CD4-positive, alpha-beta T cell treated with Interleukin-6 at 100 ng/mL for 8 hours (primary cell): ENCODE results near the gene LIPG.
A peak's percentile ranks its signal among the peaks of the same experiment; 100 is the strongest.
"Not testable (repeated sequence)": the region's sequence is repeated elsewhere in the genome, so short reads cannot be mapped to it uniquely, and the experiment has no call there.

ENCODE experiments used
- DNase-seq: peaks from one replicate; pipeline ENCODE4 v3.0.0-alpha.2; 2020; ENCODE audit warnings: mixed read lengths, low spot score

The LIPG gene

DNA sequence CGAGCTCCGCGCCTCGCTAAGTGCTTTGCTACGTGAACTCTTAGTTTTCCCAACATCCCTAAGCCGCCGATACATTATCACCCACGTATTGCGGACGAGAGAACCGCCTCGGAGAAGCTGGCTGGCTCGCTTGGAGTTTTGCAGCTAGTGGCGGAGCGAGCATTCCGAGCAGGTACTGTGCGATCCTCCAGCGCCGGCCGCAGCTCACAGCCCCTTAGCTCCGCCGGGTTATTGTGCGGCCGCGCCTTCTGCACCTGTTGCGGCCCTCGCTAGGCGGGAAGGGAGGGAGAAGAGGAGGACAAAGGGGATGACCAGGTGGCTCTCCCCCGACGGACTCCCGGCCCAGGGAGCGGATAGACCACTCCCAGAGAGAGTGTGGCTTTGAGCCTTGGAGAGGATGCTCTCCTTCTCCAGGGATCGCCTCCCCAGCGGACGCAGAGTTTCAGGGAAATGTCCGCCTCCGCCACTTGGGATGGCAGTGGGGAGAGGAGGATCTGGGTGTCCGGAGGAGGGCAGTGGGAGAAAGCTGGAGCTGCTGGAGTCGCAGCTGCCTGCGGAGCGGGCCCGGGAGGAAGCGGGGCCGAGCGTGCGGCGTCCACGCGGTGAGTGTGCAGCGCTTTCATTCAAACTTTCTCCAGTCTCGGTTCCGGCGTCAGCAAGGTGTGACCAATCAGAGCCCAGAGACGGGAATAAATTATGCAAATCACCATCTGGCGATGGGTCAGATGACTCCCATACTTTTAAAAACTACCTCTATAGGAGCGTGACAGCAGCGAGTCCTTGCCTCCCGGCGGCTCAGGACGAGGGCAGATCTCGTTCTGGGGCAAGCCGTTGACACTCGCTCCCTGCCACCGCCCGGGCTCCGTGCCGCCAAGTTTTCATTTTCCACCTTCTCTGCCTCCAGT lies at the start of gene LIPG:
LIPG (plus strand) TSS at position 769 of the 905 bp plus-strand sequence. CDS start 252 bp downstream, outside the sequence.
- peak; percentile 11 for DNase-seq

- not testable (repeated sequence) for DNase-seq
Observed at GRCh38 chr18:49512876-49513275, 49.0 kb upstream of the LIPG start.

- no peak for DNase-seq
Observed at GRCh38 chr18:49514577-49514976, 47.3 kb upstream of the LIPG start.

- DNase-seq: not testable (repeated sequence)
Observed at GRCh38 chr18:49515003-49515402, 46.9 kb upstream of the LIPG start.

DNA sequence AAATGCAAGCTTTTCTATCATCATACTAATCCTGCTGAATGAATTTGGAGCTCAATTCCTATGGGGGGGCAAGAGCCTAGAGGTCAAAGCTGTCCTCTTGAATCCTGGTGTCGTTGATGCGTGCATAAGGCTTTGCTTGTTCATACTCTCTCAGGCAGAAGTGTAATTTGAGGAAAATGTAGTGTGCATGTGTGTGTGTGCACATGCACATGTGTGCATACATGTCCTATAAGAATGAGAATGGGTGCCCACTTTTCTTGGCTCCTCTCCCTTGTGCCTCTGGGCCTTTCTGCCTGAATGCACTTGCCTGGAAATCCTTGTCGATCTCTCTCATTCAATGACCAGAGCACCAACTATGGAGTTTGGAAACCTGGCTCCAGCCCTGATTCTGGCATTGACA lies 46.3 kb upstream of the LIPG start:
- no peak for DNase-seq

DNA sequence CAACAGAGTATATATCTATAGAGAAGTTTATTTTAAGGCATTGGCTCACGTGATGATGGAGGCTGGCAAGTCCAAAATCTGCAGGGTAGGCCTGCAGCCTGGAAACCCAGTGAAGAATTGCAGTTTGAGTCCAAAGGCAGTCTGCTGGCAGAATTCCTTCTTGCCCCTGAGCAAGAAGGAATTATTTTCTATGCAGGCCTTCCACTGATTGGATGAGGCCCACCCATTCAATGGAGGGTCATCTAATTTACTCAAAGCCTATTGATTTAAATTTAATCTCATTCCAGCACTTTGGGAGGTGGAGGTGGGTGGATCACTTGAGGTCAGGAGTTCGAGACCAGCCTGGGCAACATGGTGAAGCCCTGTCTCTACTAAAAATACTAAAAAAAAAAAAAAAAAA lies 44.4 kb upstream of the LIPG start:
- DNase-seq: no peak

- no peak for DNase-seq
Observed at GRCh38 chr18:49519101-49519971, 42.5 kb upstream of the LIPG start.

- no peak for DNase-seq
Observed at GRCh38 chr18:49520661-49521145, 41.2 kb upstream of the LIPG start.

DNA sequence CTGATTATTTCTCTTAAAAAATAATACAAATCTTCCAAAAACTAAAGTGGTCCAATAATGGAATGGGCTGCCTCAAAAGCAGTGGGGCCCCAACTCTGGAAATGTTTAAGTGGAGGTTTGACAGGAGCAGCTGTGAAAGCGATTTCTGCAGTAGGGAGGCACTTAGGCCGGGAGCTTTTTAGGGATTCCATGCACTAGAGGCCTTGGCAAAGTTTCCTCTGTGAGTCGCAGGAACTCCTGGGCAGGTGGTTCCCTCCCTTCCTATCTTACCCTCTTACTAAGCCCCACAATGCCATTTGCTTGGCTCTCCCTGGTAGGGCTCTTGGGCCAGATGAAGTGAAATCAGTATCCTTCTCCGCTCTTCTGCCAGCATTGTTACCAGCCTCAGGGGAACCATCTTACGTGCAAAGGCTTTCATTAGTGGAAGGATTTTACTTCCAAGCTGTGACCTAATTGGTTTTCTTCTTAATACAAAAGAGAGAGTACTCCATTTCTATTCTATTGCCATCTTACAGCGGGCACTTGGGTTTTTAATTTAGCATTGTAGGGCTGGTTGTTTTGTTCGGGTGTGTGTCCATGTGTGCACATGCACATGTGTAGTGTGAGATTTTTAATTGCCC lies 40.5 kb upstream of the LIPG start:
- no peak for DNase-seq

DNA sequence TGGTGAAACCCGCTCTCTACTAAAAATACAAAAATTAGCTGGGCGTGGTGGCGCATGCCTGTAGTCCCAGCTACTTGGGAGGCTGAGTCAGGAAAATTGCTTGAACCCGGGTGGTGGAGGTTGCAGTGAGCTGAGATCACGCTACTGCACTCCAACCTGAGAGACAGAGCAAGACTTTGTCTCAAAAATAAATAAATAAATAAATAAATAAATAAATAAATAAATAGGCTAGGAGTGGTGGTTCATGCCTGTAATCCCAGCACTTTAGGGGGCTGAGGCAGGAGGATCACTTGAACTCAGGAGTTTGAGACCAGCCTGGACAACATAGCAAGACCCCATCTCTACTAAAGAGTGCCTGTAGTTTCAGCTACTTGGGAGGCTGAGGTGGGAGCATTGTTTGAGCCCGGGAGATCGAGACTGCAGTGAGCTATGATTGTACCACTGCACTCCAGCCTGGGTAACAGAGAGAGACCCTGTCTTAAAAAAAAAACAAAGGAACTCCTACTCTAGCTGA lies 38.2 kb upstream of the LIPG start:
- DNase-seq: not testable (repeated sequence)

- no peak for DNase-seq
Observed at GRCh38 chr18:49524349-49524748, 37.5 kb upstream of the LIPG start.

DNA sequence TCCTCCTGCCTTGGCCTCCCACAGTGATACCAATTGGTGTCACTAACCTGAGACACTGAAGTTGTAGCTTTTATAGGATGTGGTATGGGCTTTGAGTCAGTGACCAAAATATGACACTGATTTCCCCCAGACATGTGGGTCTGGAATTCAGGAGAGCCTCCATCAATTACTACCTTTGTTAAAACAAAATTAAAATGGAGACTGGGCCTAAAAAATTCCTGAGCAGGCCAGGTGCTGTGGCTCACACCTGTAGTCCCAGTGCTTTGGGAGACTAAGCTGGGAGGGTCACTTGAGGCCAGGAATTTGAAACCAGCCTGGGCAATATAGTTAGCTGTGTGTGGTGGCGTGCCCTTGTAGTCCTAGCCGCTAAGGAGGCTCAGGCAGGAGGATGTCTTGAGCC lies 36.9 kb upstream of the LIPG start:
- no peak for DNase-seq

DNA sequence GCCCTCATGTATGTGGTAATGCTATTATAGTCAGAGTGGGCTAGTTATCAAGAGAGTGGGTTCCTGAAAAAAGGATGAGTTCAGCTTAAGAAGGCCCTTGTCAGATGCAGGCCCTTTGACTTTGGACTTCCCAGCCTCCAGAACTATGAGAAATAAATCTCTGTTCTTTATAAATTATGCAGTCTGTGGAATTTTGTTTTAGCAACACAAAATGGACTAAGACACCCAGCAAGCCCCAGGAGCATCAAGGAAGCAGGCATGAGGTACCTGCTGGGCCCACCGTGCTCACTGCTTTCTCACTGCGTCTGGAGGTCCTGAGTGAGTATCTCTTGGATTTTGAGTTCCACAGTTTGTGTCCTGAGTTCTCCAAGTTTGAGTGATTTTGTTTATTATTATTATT lies 35.9 kb upstream of the LIPG start:
- DNase-seq: no peak

DNA sequence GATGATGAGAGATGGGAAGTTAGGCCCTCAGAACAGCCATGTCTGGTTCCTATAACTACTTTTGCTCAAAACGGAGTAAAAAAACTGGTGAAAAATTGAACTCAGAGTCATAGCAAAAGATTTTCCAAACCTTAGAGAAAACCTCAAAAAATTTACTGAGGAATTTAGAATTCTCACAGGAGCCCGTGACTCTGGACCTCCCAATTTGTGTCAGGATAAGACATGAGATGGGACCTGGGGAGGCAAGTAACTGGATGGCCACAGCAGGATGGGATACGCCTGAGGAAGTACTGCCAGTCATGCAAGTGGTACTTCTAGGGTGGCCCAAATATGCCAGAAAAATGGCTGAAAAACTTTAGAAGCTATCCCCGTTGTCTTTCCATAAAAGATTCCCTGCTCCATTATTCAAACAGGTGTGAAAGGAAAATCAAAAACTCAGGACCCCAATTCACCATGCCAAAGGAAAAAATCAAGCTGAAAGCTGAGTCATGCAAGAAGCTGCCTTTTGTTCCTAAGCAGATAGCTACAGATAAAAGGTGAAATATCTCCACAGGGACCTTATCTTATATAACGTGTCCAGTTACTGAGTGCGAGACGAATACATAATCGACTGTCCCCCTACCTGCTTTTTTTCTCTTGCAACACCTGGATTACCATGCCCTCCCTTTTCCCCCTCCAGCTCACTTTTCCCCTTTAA lies 34.1 kb upstream of the LIPG start:
- no peak for DNase-seq

DNA sequence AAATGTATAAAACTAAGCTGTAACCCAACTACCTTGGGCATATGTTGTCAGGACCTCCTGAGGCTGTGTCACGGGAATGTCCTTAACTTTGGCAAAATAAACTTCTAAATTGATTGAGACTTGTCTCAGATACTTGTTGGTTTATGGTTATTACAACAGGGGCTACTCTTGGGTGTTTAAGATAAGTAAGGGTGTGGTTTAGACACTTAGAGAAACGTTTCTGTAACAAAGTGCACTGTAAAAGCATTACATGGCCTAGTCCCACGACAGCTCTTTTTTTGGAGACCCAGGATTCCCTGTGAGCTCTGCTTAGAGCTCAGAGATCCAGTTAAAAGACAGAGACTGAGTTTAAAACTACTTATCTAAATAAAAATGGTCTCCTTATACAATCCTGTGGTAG lies 32.3 kb upstream of the LIPG start:
- no peak for DNase-seq

- DNase-seq: no peak
Observed at GRCh38 chr18:49531678-49532153, 30.1 kb upstream of the LIPG start.

- DNase-seq: no peak
Observed at GRCh38 chr18:49534846-49535601, 26.8 kb upstream of the LIPG start.

- no peak for DNase-seq
Observed at GRCh38 chr18:49537232-49537896, 24.5 kb upstream of the LIPG start.

DNA sequence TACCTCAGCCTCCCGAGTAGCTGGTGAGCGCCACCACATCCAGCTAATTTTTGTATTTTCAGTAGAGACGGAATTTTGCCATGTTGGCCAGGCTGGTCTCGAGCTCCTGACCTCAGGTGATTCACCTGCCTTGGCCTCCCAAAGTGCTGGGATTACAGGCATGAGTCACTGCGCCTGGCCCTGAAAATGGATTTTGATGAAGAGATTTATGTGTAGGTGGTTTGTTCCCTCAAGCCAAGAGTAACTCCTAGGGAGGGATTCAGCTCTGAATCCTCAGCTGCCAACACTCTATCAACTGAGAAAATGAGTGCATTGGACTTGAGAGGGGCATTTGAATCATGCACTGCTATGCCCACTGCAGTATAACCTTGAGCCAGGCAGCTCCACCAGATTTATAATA lies 17.5 kb upstream of the LIPG start:
- no peak for DNase-seq

- no peak for DNase-seq
Observed at GRCh38 chr18:49546278-49546677, 15.6 kb upstream of the LIPG start.
